HCT116 (cell line): Measurements from ENCODE around the gene ITPR1. TPM values are rescaled to one million over a fixed set of nuclear protein-coding genes. Genes with fewer than 3 reads are reported as not detected.

Source experiments
- ATAC-seq: fragments of 200-7000 bp; cut with Tn5 transposase; 2 replicates; pipeline ENCODE4 v1.9.1; 2020; ENCODE audit warnings: mild to moderate bottlenecking, moderate library complexity
- BruUV-seq: library from RNA; stranded (reverse); fragments of 400-500 nt; replicated peaks from 2 replicates; lab custom pipeline; 2021; lab: Mats Ljungman, UMichigan
- CTCF ChIA-PET: fragments of 300-600 bp; sonication (Branson Sonifier 250); formaldehyde crosslinking; loops from one replicate; lab custom pipeline; 2021; ENCODE audit warnings: antibody characterized with exemption; lab: Charles Lee
- POLR2A ChIA-PET: fragments of 300-600, 350-600 bp; sonication (Branson Sonifier 250); formaldehyde crosslinking; loops from one replicate; lab custom pipeline; 2021; ENCODE audit warnings: antibody characterized with exemption; lab: Charles Lee
- RAD21 ChIA-PET, 2 experiments: fragments of 300-600 bp; sonication (Branson Sonifier 250); formaldehyde crosslinking; loops; one replicate each; lab custom pipeline; 2023; ENCODE audit warnings: low total read pairs in 2 of 2; ENCODE audit not compliant: uncharacterized antibody in 2 of 2, unreplicated experiment in 2 of 2, low non-redundant PET in 1 of 2; lab: Charles Lee
- DNase-seq: peaks from one replicate; pipeline ENCODE4 v3.0.0-alpha.2; 2010; ENCODE audit warnings: low read depth, low spot score
- H2AFZ ChIP-seq: fragments of 200-600 bp; shearing (Covaris generic), sonication (generic); 2 replicates; pipeline ENCODE4 v1.6.1; 2017; ENCODE audit warnings: low read depth, mixed run types, mixed read lengths, antibody characterized with exemption, low read length; ENCODE audit not compliant: poor library complexity, severe bottlenecking
- H3K27ac ChIP-seq: 2 replicates; pipeline ENCODE4 v1.5.1; 2012; ENCODE audit warnings: low read depth, low read length
- H3K27me3 ChIP-seq: fragments of 200-600 bp; sonication (generic); 2 replicates; pipeline ENCODE4 v1.6.1; 2016; ENCODE audit warnings: mixed run types, low read length, mixed read lengths; ENCODE audit not compliant: insufficient read depth
- H3K36me3 ChIP-seq, 2 experiments: fragments of 200-500 bp in 1 of 2; fragments of 200-600 bp in 1 of 2; sonication (Bioruptor generic) in 1 of 2; sonication (generic) in 1 of 2; 2 replicates each; pipeline versions ENCODE4 v1.5.1 to v1.6.1; 2014 to 2016; ENCODE audit warnings: low read length in 2 of 2, inconsistent platforms in 1 of 2, mixed read lengths in 1 of 2, mixed run types in 1 of 2; ENCODE audit not compliant: insufficient read depth in 2 of 2, control insufficient read depth in 1 of 2
- H3K4me1 ChIP-seq, 2 experiments: fragments of 200-600 bp in 1 of 2; sonication (generic) in 1 of 2; 2 replicates each; pipeline versions ENCODE4 v1.5.1 to v1.6.1; 2012 to 2017; ENCODE audit warnings: low read length in 2 of 2, inconsistent platforms in 1 of 2, mild to moderate bottlenecking in 1 of 2, mixed read lengths in 1 of 2, mixed run types in 1 of 2, moderate library complexity in 1 of 2; ENCODE audit not compliant: insufficient read depth in 2 of 2, control insufficient read depth in 1 of 2
- H3K4me2 ChIP-seq: fragments of 200-600 bp; sonication (generic); 2 replicates; pipeline ENCODE4 v1.6.1; 2017; ENCODE audit warnings: mixed run types, low read length, mixed read lengths
- H3K4me3 ChIP-seq, 2 experiments: fragments of 200-600 bp in 1 of 2; sonication (generic) in 1 of 2; replicated peaks in 1 of 2; 2 replicates each; pipeline ENCODE4 v1.5.1; 2011 to 2016; ENCODE audit warnings: low read length in 2 of 2, control low read depth in 1 of 2, low read depth in 1 of 2, mild to moderate bottlenecking in 1 of 2, mixed read lengths in 1 of 2, mixed run types in 1 of 2
- H3K79me2 ChIP-seq: fragments of 200-600 bp; sonication (generic); 2 replicates; pipeline ENCODE4 v1.6.1; 2017; ENCODE audit warnings: mild to moderate bottlenecking, mixed run types, low read length, moderate library complexity, mixed read lengths; ENCODE audit not compliant: insufficient read depth
- H3K9ac ChIP-seq: fragments of 200-600 bp; sonication (generic); 2 replicates; pipeline ENCODE4 v1.6.1; 2016; ENCODE audit warnings: low read length, mixed read lengths
- H3K9me2 ChIP-seq: fragments of 200-600 bp; sonication (generic), shearing (Covaris generic); 2 replicates; pipeline ENCODE4 v1.6.1; 2017; ENCODE audit warnings: mixed run types, mild to moderate bottlenecking, moderate library complexity; ENCODE audit not compliant: insufficient read depth
- H3K9me3 ChIP-seq, 2 experiments: fragments of 200-500 bp in 1 of 2; fragments of 200-600 bp in 1 of 2; sonication (Bioruptor generic) in 1 of 2; sonication (generic) in 1 of 2; 2 replicates each; pipeline ENCODE4 v1.6.1; 2014 to 2017; ENCODE audit warnings: low read length in 2 of 2, mixed read lengths in 2 of 2, inconsistent platforms in 1 of 2, low read depth in 1 of 2, mild to moderate bottlenecking in 1 of 2, mixed run types in 1 of 2, moderate library complexity in 1 of 2; ENCODE audit not compliant: control insufficient read depth in 1 of 2, insufficient read depth in 1 of 2
- H4K20me1 ChIP-seq: fragments of 200-600 bp; sonication (generic), shearing (Covaris generic); 2 replicates; pipeline ENCODE4 v1.6.1; 2017; ENCODE audit warnings: mixed run types, mild to moderate bottlenecking, moderate library complexity; ENCODE audit not compliant: insufficient read depth
- ATF3 ChIP-seq: IDR thresholded peaks from 2 replicates; pipeline ENCODE4 v1.6.1; 2012
- CBX3 ChIP-seq: IDR thresholded peaks from 2 replicates; pipeline ENCODE4 v1.6.1; 2012; ENCODE audit warnings: low read depth
- CEBPB ChIP-seq: IDR thresholded peaks from 2 replicates; pipeline ENCODE4 v1.6.1; 2012; ENCODE audit warnings: low read depth
- CTCF ChIP-seq, 3 experiments: fragments of 200-600 bp in 1 of 3; sonication (generic) in 1 of 3; IDR thresholded peaks in 2 of 3; conservative IDR thresholded peaks in 1 of 3; 2 replicates each; pipeline ENCODE4 v1.5.1; 2012 to 2017; ENCODE audit warnings: low read depth in 2 of 3, low read length in 2 of 3, antibody characterized with exemption in 1 of 3, borderline replicate concordance in 1 of 3, control low read depth in 1 of 3, mild to moderate bottlenecking in 1 of 3, mixed read lengths in 1 of 3, mixed run types in 1 of 3, moderate library complexity in 1 of 3; ENCODE audit not compliant: insufficient read depth in 1 of 3
- EGR1 ChIP-seq: IDR thresholded peaks from 2 replicates; pipeline ENCODE4 v1.6.1; 2012; ENCODE audit warnings: low read depth
- ELF1 ChIP-seq: IDR thresholded peaks from 2 replicates; pipeline ENCODE4 v1.6.1; 2012; ENCODE audit warnings: low read depth, borderline replicate concordance
- EZH2 ChIP-seq: fragments of 200-600 bp; sonication (generic); IDR thresholded peaks from 2 replicates; pipeline ENCODE4 v1.6.1; 2017; ENCODE audit warnings: antibody characterized with exemption, mixed run types
- EZH2phosphoT487 ChIP-seq: fragments of 200-600 bp; IDR thresholded peaks from 2 replicates; pipeline ENCODE4 v1.6.1; 2018; ENCODE audit warnings: antibody characterized with exemption, borderline replicate concordance
- JUND ChIP-seq: IDR thresholded peaks from 2 replicates; pipeline ENCODE4 v1.6.1; 2012
- MAX ChIP-seq: IDR thresholded peaks from 2 replicates; pipeline ENCODE4 v1.6.1; 2012
- POLR2AphosphoS5 ChIP-seq: IDR thresholded peaks from 2 replicates; pipeline ENCODE4 v1.6.1; 2011; ENCODE audit warnings: mild to moderate bottlenecking, low read depth, low read length, moderate library complexity
- REST ChIP-seq: IDR thresholded peaks from 2 replicates; pipeline ENCODE4 v1.6.1; 2012; ENCODE audit warnings: low read depth
- SIN3A ChIP-seq: IDR thresholded peaks from 2 replicates; pipeline ENCODE4 v1.6.1; 2012; ENCODE audit warnings: low read depth
- SP1 ChIP-seq: IDR thresholded peaks from 2 replicates; pipeline ENCODE4 v1.6.1; 2012; ENCODE audit warnings: low read depth
- ZBTB33 ChIP-seq: IDR thresholded peaks from 2 replicates; pipeline ENCODE4 v1.6.1; 2011; ENCODE audit warnings: mild to moderate bottlenecking, low read length, moderate library complexity; ENCODE audit not compliant: insufficient replicate concordance; ENCODE audit errors: extremely low read depth
- ZNF274 ChIP-seq: fragments of 200-500 bp; sonication (Bioruptor generic); IDR thresholded peaks from 2 replicates; pipeline ENCODE4 v1.6.1; 2014; ENCODE audit warnings: mild to moderate bottlenecking, low read depth, low read length, inconsistent platforms
- intact Hi-C: fragments of 100-400 bp; cut with micrococcal nuclease; formaldehyde crosslinking; loops from 2 replicates; pipeline ENCODE4 v1.10.0; 2022
- total RNA-seq: library from RNA; stranded (reverse); gene quantifications from one replicate; pipeline ENCODE4 v1.2.1, GENCODE V29; 2021; ENCODE audit not compliant: unreplicated experiment

Gene ITPR1
- total RNA-seq, 1 experiment from 2014 or later: 9.2 TPM

- Histone ChIP-seq H4K20me1 (no peaks in the 10 kb centered on the region), H3K9me3 (no peaks in the 10 kb centered on the region), H3K36me3 (no peaks in the 10 kb centered on the region), H3K4me2 (peak overlapping the region; percentile 64), H3K9ac (peak overlapping the region; percentile 16; the same call in 1 of the 2 replicates), H3K79me2 (no peaks in the 10 kb centered on the region), H2AFZ (no peak overlapping the region), H3K4me3 (no peak overlapping the region), H3K27ac (no peak overlapping the region), H3K27me3 (no peaks in the 10 kb centered on the region), H3K9me2 (no peaks in the 10 kb centered on the region), H3K4me1 (peaks cover 20 to 51% of the 10 kb centered on the region in 2 experiments)
- CTCF ChIA-PET: no interaction called here
- no peak for DNase-seq
- peak; percentile 29; the same call in 1 of the 2 replicates for ATAC-seq
- RAD21 ChIA-PET: no interaction called here
- intact Hi-C loops: loop anchor here (5.0 kb wide), 1 partner anchor 152 kb away; the partner anchor contains the start of gene BHLHE40
- BruUV-seq: no TSS peak
- TF ChIP-seq EGR1: no peak
- no peak; the same call in 1 of the 2 replicates for TF ChIP-seq SP1
- TF ChIP-seq ZBTB33: no peak
- TF ChIP-seq JUND: no peak
- TF ChIP-seq CBX3: 0 out of 2 replicates have a peak, but pooled peaks have one; percentile 12
- TF ChIP-seq MAX: peak; percentile 22; the same call in 1 of the 2 replicates
- TF ChIP-seq ELF1: no peak
- TF ChIP-seq SIN3A: no peak
- TF ChIP-seq ZNF274: no peak
- TF ChIP-seq EZH2phosphoT487: no peak
- no peak for TF ChIP-seq REST
- TF ChIP-seq EZH2: no peak
- no peak for TF ChIP-seq ATF3
- no peak for TF ChIP-seq CTCF (IDR thresholded peaks at IDR 0.05 in 2 of 3, conservative IDR thresholded peaks at IDR 0.05 in 1 of 3; ENCODE audit: borderline replicate concordance in 1 of 3, insufficient read depth in 1 of 3, low read depth in 2 of 3, low read length in 2 of 3)
- no peak for TF ChIP-seq POLR2AphosphoS5
- TF ChIP-seq CEBPB: no peak
- POLR2A ChIA-PET: no interaction called here
Observed at GRCh38 chr3:4825436-4826236, 332.5 kb downstream of the ITPR1 start.
